GM19023 (cell line): ENCODE measurements around the gene CUL4B.
"Not testable (repeated sequence)": the region's sequence is repeated elsewhere in the genome, so short reads cannot be mapped to it uniquely, and the experiment has no call there.

Experiments
- ATAC-seq: cut with Tn5 transposase; IDR thresholded peaks from one replicate; pipeline ENCODE4 v1.9.1; 2021; ENCODE audit warnings: mild to moderate bottlenecking, moderate library complexity; ENCODE audit not compliant: unreplicated experiment

CUL4B gene

DNA sequence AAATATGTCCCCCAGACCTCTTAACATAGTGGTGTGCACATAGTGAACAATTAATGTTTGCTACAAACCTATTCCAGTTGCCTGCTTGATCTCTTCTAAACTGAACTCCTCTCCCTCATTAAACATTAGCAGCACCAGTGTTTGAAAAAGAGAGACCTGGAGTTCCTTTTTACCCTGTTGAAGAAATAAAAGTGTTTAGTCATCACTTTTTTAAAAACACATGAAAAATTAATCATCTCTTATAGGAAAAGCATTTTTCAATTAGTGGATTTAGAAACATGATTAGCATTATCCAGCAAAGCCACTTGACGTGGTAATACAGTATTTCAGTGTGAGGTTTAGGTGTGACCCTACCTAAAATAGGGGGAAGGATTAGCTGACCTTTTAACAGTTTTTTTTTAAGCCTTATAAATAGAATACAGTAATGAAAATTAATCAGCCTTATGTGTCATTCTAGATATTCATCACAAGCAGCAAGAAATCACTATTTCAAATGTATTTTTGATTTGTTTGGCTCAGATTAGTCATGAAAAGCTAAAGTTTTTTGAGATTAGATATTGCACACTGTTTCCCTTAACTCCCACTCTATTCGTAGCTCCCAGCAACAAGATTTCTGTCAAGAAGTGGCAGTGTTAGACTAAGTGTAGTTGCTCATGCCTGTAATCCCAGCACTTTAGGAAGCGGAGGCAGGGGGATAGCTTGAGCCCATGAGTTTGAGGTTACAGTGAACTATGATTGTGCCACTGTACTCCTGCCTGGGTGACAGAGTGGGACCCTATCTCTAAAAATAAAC, 26.2 kb downstream of the CUL4B start:
- no peak for ATAC-seq

DNA sequence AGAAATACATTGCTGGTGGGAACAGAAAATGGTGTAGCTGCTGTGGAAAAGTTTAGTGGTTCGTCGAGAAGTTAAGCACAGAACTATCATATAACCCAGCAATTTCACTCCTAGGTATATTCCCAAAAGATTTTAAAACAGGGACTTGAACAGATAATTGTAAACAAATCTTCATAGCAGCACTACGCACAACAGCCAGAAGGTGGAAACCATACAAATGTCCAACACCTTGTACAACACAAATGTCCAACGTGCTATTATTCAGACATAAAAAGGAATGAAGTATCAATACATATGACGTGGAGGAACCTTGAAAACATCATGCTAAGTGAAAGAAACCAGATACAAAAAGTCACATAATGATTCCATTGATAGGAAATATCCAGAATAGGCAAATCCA, 37.9 kb downstream of the CUL4B start:
- ATAC-seq, result no peak

DNA sequence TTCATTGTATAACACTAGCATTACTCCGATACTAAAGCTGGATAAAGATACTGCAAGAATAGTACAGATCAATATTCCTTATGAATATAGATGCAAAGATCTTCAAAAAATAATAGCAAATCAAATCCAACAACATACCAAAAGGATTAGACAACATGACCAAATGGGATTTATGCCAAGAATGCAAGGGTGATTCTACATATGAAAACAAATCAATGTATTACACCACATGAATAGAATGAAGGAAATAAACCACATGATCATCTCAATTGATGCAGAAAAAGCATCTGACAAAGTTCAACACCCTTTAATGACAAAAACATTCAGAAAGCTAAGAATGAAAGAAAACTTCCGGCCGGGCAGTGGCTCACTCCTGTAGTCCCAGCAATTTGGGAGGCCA, 42.8 kb downstream of the CUL4B start:
- ATAC-seq, result no peak

DNA sequence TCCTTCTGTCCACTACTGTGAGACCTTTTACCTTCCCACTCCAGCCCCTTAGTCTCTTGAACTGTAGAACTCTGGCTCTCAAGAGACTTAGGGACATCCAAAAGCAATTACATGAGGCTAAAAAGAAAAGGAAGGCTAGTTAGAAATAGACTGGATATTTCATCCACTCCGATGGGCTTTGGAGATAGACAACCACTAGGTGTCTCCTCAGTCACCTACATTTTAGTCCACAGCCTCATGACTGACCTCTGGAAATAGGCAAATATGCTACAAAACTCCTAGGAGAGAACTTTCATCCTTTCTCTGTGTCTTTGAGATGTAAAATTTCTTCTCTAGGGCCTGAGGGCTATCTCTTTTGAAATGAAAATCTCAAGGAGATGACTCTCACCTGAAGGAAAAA, 46.5 kb downstream of the CUL4B start:
- ATAC-seq, result no peak

DNA sequence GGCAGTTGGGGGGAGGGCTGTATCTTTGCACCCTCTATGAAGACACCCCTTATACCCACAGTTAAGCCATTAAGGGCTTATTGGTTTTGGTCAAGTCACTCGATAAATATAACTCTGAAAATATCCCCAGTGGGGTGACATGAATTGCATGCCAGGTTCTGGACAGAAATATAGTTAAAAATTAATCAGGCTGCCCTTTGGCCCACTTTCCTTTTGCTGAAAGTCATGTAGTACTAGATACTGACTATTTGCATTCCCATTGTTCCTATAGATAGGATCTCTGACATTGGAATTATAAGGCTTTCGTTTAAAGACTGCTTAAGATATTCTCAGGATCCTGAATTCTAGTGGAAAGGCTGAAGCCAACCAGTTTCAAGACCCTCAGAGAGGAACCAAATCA, 48.1 kb downstream of the CUL4B start:
- no peak for ATAC-seq

DNA sequence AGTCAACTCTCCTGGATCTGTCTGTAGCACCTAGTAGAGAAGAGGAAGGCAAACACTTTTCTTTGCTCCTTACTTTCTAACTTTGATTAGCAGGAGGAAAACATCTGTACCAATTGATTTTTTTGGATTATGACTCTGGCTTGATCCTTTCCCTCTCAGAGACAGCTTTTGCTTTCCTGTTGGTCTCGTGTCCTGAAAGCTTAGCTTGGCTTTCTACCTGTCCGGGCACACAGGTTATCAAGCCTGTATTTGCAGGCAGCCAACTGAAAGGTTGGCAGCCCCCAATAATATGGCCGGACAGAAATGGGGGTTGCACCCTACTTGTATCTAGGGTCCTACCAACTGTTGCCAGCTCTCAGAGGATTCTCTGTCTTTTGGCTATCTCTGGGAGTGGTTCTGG, 48.5 kb downstream of the CUL4B start:
- ATAC-seq, result no peak

DNA sequence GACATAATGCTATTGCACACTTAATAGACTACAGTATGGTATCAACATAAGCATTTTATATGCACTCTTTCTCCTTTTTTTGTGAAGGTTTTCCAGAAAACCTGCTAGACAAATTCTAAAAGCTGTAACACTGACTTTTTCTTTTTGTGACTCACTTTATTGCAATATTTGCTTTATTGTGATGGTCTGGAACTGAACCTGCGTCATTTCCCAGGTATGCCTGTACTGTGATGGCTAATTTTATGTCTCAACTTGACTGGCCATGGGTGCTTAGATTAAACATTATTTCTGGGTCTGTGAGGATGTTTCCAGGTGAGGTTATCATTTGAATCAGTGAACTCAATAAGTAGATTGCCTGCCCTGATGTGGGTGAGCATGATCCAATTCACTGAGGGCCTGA, 56.2 kb downstream of the CUL4B start:
- ATAC-seq, result no peak

DNA sequence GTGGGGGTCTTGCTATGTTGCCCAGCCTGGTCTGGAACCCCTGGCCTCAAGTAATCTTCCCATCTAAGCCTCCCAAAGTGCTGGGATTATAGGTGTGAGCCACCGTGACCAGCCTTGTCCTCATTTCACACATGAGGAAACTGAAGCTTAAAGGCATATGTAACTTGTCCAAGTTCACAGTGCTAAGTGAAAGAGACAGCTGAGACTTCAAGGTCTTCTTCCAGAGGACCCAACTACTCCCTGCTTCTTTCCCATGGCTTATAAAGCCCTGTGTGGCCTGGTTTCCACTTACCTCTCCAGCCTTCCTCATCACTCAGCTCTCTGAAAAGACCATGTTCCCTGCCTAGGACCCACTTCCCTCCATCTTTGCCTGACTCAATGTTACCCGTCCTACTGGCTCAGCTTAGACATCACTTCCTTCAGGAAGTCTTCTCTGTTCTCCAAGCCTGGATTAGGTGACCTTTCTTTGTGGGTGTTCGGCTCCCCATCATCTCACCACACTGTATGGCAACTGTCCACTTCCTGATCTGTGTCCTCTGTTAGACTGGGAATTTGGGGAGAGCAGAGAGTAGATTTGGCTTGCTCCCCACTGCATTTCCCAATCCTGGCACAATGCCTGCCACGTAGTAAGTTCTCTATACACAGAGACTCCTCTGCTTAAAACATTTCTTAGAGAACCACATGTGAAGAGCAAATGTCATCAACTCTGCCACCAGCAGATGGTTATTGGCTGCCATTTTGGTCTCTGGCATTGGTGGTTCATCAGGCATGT, 61.3 kb downstream of the CUL4B start:
- no peak for ATAC-seq

DNA sequence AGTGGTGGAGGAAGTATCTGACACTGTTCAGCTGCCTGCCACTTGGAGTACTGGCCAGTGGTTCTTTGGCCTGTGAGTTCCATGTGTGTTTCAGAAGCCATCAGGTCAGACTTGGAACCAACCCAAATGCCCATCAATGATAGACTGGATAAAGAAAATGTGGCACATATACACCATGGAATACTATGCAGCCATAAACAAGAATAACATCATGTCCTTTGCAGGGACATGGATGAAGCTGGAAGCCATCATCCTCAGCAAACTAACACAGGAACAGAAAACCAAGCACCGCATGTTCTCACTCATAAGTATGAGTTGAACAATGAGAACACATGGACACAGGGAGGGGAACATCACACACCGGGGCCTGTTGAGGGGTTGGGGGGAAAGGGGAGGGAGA, 70.6 kb downstream of the CUL4B start:
- not testable (repeated sequence) for ATAC-seq

DNA sequence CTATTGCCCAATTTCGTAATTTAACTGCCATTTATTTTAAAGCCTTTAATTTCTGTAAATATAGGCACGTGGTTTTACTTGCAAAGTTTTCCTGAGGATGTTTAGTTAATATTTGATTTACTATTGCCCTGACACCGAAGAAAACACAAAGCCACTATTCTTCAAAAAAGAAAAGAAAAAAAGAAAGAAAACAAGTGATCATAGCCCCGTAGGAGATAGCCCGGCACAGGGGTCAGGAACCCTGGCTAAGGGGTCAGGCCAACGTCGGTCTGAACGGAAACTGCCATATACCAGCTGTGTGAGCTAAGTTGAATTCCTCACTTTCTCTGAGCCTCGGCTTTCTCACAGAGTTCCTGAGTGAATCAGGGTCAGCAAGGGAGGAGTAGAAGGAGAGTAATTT, 74.0 kb downstream of the CUL4B start:
- no peak for ATAC-seq

DNA sequence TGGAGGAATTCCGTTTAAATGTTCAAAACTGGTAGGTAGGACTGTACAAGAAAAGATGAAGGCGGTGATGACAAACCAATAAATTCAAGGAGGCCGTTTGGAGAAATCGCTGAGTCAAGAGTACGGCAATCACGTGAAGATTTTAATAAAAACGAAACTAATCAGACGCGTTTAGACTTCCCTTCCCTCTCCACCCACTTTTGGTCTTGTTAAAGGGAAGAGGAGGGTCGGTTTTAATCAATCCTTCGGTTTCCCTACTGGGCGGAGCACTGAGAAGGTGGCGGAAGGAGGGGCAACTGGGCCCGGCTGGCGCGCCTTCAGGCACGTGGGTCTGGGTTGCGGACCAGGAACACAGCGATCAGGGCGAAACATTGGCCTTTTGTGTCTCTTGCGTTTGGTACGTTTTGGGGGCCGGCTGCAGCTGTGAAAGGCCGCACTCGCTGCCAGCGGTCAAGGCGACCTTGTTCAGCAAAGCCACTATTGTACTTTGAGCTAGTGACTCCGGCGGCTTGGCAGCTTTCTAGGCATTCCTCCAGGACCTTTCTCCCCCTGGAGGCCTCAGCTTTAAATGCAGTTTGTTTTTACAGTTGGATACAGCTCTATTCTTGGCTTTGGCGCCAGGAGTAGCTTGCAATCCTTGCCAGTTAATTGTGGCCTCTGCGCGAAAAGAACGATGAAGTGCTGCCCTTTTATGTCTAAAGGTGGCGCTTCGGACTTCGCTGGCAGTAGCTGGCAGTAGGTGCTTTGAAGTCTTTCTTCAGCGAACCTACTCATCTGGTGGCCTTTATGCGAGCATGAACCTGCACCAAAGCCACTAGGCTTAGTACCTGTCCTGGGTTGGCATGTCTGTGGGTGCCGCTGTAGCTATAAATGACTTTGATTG, 74.9 kb downstream of the CUL4B start:
- ATAC-seq, result peak; percentile 74

DNA sequence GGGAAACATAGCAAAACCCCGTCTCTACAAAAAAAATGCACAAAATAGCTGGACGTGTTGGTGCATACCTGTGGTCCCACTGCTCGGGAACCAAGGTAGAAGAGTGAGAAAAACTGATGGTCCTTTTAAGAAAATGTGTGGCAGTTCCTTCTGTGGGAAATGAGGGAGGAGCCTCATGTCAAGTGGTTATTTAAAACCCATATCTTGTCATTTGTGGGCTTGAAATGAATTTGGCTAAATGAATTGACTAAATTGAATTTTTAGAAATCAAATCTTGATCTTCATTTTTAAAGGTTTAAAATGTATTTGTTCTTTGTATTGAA, 75.5 kb downstream of the CUL4B start:
- peak; percentile 3 for ATAC-seq

DNA sequence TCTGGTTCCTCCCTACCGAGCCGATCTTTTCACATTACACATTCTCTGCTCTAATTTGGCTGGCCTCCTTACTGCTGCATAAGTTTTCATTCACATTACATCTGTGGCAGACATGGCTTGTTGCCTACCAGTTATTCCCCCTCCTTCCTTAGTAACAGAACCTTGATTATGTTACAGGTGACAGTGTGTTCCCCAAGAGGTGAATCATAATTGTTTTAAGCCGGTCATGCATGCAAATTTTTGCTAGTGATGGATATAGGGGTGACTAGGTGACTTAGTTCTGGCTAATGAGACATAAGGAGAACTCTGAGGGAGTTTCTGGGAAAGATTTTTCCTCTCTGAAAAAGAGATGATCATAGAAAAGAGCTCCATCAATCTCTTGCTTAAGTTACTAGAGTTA, 83.3 kb downstream of the CUL4B start:
- ATAC-seq, result no peak

DNA sequence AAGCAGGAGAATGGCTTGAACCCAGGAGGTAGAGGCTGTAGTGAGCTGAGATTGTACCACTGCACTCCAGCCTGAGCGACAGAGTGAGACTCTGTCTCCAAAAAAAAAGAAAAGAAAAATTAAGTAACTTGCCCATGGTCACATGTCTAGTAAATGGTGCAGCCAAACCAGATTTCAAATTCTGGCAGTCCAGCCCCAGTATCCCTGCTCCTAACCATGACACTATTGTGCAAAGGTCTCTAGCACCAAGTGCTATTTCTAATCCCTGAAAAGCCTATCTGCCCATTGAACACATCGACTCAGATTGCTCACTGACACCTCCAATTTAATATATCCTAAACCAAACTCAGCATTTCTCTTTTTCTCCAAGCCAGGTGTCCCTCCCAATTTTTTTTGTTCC, 84.0 kb downstream of the CUL4B start:
- ATAC-seq, result no peak

DNA sequence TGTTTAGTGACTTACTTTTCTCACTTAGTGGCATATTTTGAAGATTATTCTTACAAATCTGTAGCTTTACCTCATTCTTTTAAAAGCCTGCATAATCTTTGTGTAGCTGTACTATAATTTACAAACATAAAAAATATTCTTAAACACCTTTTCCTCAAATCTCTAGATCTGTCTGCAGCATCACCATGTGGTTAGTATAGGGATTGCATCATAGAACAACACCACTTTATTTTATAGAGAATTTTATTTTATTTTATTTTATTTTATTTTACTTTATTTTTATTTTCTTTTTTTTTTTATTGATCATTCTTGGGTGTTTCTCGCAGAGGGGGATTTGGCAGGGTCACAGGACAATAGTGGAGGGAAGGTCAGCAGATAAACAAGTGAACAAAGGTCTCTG, 85.3 kb downstream of the CUL4B start:
- ATAC-seq, result not testable (repeated sequence)
